ENCODE measurements around the gene MBNL1. TPM values are rescaled to one million over a fixed set of nuclear protein-coding genes. Genes with fewer than 3 reads are reported as not detected.
A peak's percentile ranks its signal among the peaks of the same experiment; 100 is the strongest.

MBNL1 gene
- total and polyA plus RNA-seq, 2 donors (not counting 3 experiments of a cell fraction or from before 2014, with no cell fraction given) = 179 to 362 TPM

DNA sequence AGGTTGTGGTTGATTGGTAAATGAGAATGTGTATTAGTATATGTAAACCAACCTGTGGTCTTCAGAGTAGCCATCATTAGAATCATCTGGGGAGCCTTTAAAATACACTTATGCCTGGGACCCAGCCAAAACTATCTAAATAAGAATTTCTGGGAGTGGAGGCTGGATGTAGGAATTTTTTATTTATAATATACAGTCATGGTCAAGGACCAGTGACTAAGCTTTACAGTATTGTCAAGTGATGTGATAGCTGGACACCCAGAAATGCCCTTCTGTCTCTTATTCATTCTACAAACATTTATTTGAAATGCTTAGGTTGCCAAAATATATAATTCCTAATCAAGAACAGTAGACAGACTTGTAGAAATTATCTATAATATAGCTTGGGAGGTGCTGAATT is 132.2 kb downstream of the MBNL1 start:
- TF ChIP-seq MYC (IDR thresholded peaks at IDR 0.05; ENCODE audit: low read depth, low read length) (no peak), JUN (IDR thresholded peaks at IDR 0.05; ENCODE audit: borderline replicate concordance, insufficient read depth, insufficient read length, low read depth) (peak; percentile 9)
- peaks cover 0 to 4% of the 10 kb centered on the region in 2 experiments for H3K36me3 ChIP-seq (ENCODE audit: control insufficient read depth in 2 of 2, extremely low read depth in 1 of 2, insufficient read depth in 2 of 2, low read length in 2 of 2)
- POLR2A ChIA-PET = no interaction called here
- H3K4me1 ChIP-seq (ENCODE audit: control insufficient read depth, extremely low read depth, insufficient read depth, low read length) = peaks cover 29% of the 10 kb centered on the region
- no peak overlapping the region for H2AFZ ChIP-seq (ENCODE audit: low read depth, low read length)
- no peak overlapping the region for H3K27ac ChIP-seq (ENCODE audit: insufficient read depth, low read depth, low read length)
- BruUV-seq (replicated peaks) = no TSS peak
- no peak overlapping the region for H3K4me3 ChIP-seq (replicated peaks in 1 of 3; ENCODE audit: insufficient read depth in 1 of 3, low read depth in 1 of 3, low read length in 3 of 3)
- dilution Hi-C loops (cut with MboI; ENCODE audit: extremely low pct_ligation_motif_present, low sequenced_read_pairs) = no loop called here
- H3K4me2 ChIP-seq (ENCODE audit: insufficient read depth, low read length) = no peak overlapping the region
- peaks cover 22% of the 10 kb centered on the region for H4K20me1 ChIP-seq (replicated peaks; ENCODE audit: control insufficient read depth, extremely low read depth, insufficient read depth, low read length)
- no peaks in the 10 kb centered on the region for H3K27me3 ChIP-seq (ENCODE audit: control insufficient read depth in 2 of 2, insufficient read depth in 2 of 2, low read length in 2 of 2)
- intact Hi-C loops (cut with micrococcal nuclease) = no loop called here
- peaks cover 97% of the 10 kb centered on the region for H3K79me2 ChIP-seq (ENCODE audit: control insufficient read depth, insufficient read depth, low read length)
- no peak overlapping the region for H3K9ac ChIP-seq (replicated peaks; ENCODE audit: extremely low read depth, insufficient read depth, low read length)
- CTCF ChIA-PET = interaction anchor here (1.0 to 1.7 kb wide), 5 partner anchors 9 to 81 kb away, joined by 3 to 6 read pairs (median 4); no protein-coding TSS in a partner anchor
- no peaks in the 10 kb centered on the region for H3K9me1 ChIP-seq (replicated peaks; ENCODE audit: control insufficient read depth, extremely low read depth, insufficient read depth, low read length)
- H3K9me3 ChIP-seq (replicated peaks; ENCODE audit: control insufficient read depth, insufficient read depth, low read length) = no peaks in the 10 kb centered on the region
- DNase-seq (ENCODE audit: low read depth, low spot score) = no peak
- FAIRE-seq = no peak

DNA sequence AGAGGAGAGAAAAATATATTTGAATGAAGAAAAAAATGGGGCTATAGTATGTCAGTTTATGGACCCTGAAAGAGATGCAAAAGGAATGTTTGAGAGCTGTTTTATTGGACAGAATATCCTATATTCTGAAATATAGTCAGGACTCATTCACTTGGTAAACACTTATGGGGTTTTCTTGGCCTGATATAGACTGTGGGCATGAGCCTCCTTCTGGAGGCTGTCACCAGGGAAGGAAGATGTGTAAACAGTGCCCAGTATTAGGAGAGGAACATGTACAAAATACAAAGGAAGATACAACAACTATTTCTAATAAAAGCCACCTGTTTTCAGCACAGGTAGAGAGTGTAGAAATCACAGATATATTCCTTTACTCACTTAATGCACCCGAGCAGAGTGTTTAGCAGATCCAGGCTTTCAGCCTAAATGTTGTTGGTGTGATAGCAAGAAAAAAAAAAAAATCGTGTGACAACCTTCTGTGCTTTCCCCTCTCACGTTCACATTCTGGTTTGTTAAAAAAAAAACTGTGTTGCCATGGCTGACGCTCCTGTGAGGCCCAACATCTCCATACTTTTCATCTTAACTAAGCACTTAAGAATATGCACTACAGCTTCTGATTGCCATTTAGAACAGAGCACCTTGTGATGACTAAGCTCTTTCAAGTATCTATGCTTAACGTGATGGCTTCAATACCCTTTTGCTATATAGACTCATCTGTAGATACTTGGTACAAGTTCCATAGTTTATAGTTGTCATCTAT is 134.1 kb downstream of the MBNL1 start:
- no peaks in the 10 kb centered on the region for H3K9me3 ChIP-seq (replicated peaks; ENCODE audit: control insufficient read depth, insufficient read depth, low read length)
- H3K27ac ChIP-seq (ENCODE audit: insufficient read depth, low read depth, low read length) = no peak overlapping the region
- peaks cover 0 to 5% of the 10 kb centered on the region in 2 experiments for H3K36me3 ChIP-seq (ENCODE audit: control insufficient read depth in 2 of 2, extremely low read depth in 1 of 2, insufficient read depth in 2 of 2, low read length in 2 of 2)
- intact Hi-C loops (cut with micrococcal nuclease) = no loop called here
- H4K20me1 ChIP-seq (replicated peaks; ENCODE audit: control insufficient read depth, extremely low read depth, insufficient read depth, low read length) = peaks cover 24% of the 10 kb centered on the region
- no peaks in the 10 kb centered on the region for H3K9me1 ChIP-seq (replicated peaks; ENCODE audit: control insufficient read depth, extremely low read depth, insufficient read depth, low read length)
- no peak overlapping the region for H3K9ac ChIP-seq (replicated peaks; ENCODE audit: extremely low read depth, insufficient read depth, low read length)
- dilution Hi-C loops (cut with MboI; ENCODE audit: extremely low pct_ligation_motif_present, low sequenced_read_pairs) = no loop called here
- no peaks in the 10 kb centered on the region for H3K27me3 ChIP-seq (ENCODE audit: control insufficient read depth in 2 of 2, insufficient read depth in 2 of 2, low read length in 2 of 2)
- no peak for DNase-seq (ENCODE audit: low read depth, low spot score)
- ChIA-PET CTCF (interaction anchor here (0.9 to 1.2 kb wide), 2 partner anchors 11 to 21 kb away, joined by 3 to 4 read pairs; no protein-coding TSS in a partner anchor), POLR2A (no interaction called here)
- H3K4me3 ChIP-seq (replicated peaks in 1 of 3; ENCODE audit: insufficient read depth in 1 of 3, low read depth in 1 of 3, low read length in 3 of 3) = no peak overlapping the region
- FAIRE-seq = peak; percentile 15
- no peak overlapping the region for H3K4me2 ChIP-seq (ENCODE audit: insufficient read depth, low read length)
- H3K79me2 ChIP-seq (ENCODE audit: control insufficient read depth, insufficient read depth, low read length) = peaks cover 99% of the 10 kb centered on the region
- H2AFZ ChIP-seq (ENCODE audit: low read depth, low read length) = no peak overlapping the region
- BruUV-seq (replicated peaks) = no TSS peak
- H3K4me1 ChIP-seq (ENCODE audit: control insufficient read depth, extremely low read depth, insufficient read depth, low read length) = peaks cover 29% of the 10 kb centered on the region
- TF ChIP-seq MYC (IDR thresholded peaks at IDR 0.05; ENCODE audit: low read depth, low read length) (no peak), JUN (IDR thresholded peaks at IDR 0.05; ENCODE audit: borderline replicate concordance, insufficient read depth, insufficient read length, low read depth) (no peak), EZH2 (IDR thresholded peaks at IDR 0.05; ENCODE audit: borderline replicate concordance, low read depth, low read length, severe bottlenecking) (no peak), POLR2A (IDR thresholded peaks at IDR 0.05; ENCODE audit: low read depth, low read length) (no peak), FOS (IDR thresholded peaks at IDR 0.05; ENCODE audit: borderline replicate concordance, insufficient read depth, low read length) (no peak), POLR2AphosphoS5 (IDR thresholded peaks at IDR 0.05; ENCODE audit: insufficient read depth, low read depth, low read length) (no peak), GATA2 (IDR thresholded peaks at IDR 0.05; ENCODE audit: insufficient read depth, insufficient read length, low read depth, low read length) (no peak)
- TF ChIP-seq, protein P1, sequence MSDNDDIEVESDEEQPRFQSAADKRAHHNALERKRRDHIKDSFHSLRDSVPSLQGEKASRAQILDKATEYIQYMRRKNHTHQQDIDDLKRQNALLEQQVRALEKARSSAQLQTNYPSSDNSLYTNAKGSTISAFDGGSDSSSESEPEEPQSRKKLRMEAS (IDR thresholded peaks at IDR 0.05; ENCODE audit: insufficient read depth, insufficient read length) = no peak
- TF ChIP-seq, protein P2, sequence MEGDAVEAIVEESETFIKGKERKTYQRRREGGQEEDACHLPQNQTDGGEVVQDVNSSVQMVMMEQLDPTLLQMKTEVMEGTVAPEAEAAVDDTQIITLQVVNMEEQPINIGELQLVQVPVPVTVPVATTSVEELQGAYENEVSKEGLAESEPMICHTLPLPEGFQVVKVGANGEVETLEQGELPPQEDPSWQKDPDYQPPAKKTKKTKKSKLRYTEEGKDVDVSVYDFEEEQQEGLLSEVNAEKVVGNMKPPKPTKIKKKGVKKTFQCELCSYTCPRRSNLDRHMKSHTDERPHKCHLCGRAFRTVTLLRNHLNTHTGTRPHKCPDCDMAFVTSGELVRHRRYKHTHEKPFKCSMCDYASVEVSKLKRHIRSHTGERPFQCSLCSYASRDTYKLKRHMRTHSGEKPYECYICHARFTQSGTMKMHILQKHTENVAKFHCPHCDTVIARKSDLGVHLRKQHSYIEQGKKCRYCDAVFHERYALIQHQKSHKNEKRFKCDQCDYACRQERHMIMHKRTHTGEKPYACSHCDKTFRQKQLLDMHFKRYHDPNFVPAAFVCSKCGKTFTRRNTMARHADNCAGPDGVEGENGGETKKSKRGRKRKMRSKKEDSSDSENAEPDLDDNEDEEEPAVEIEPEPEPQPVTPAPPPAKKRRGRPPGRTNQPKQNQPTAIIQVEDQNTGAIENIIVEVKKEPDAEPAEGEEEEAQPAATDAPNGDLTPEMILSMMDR (IDR thresholded peaks at IDR 0.05; ENCODE audit: extremely low read depth in 1 of 2, insufficient read depth in 1 of 2, low read depth in 1 of 2, low read length in 2 of 2) = no peak
